MG63 (cell line): ENCODE data around the gene MLST8. TPM values are rescaled to one million over a fixed set of nuclear protein-coding genes. Genes with fewer than 3 reads are reported as not detected.

Source experiments
- DNase-seq: peaks from one replicate; pipeline ENCODE4 v3.0.0-alpha.2; 2020
- H3K27me3 ChIP-seq: fragments of 250-450 bp; sonication (Bioruptor Pico); 2 replicates; pipeline ENCODE4 v1.5.1; 2020; ENCODE audit warnings: mild to moderate bottlenecking, moderate library complexity
- H3K36me3 ChIP-seq: fragments of 250-450 bp; sonication (Bioruptor Pico); 2 replicates; pipeline ENCODE4 v1.5.1; 2020; ENCODE audit warnings: mild to moderate bottlenecking, moderate library complexity
- H3K4me3 ChIP-seq: fragments of 250-450 bp; sonication (Bioruptor Pico); 2 replicates; pipeline ENCODE4 v1.5.1; 2020; ENCODE audit warnings: mild to moderate bottlenecking, moderate library complexity
- H3K9me3 ChIP-seq: fragments of 250-450 bp; sonication (Bioruptor Pico); 2 replicates; pipeline ENCODE4 v1.5.1; 2020; ENCODE audit warnings: mild to moderate bottlenecking, moderate library complexity
- total RNA-seq: library from RNA; depleted of rRNA; stranded (reverse); fragments of >200 nt; shearing (Covaris generic); gene quantifications from 2 replicates; pipeline ENCODE4 v1.2.3, GENCODE V29; 2014; ENCODE audit warnings: low replicate concordance

Gene MLST8
- total RNA-seq, 1 experiment from 2014 or later: 42.6 TPM

DNA sequence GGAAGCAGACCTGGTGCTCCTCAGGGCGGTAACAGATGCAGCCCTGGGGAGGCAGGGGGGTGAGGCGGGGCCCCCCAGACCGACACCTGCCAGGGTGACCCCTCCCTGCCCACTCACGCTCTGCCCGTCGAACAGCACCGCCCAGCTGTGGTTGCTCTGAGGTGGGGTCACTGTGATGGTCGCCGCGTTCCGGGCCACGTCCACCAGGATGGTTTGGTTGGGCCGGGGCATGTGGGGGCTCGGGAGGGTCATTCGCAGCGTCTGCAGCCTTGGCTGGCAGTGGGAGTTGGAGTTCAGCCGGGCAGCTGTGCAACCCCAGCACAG, 4.7 kb downstream of the MLST8 start:
- peaks cover 62% of the 10 kb centered on the region for H3K36me3 ChIP-seq
- no peaks in the 10 kb centered on the region for H3K27me3 ChIP-seq
- no peaks in the 10 kb centered on the region for H3K9me3 ChIP-seq
- no peak for DNase-seq
- no peak overlapping the region for H3K4me3 ChIP-seq

GRCh38 chr16:2210386-2211365, 5.4 kb downstream of the MLST8 start, which contains the start of gene BRICD5:
Gene BRICD5, minus strand, starts transcription at chr16:2210863. Its CDS starts 30 bp downstream, at chr16:2210833.
- Histone ChIP-seq H3K27me3 (no peaks in the 10 kb centered on the region), H3K4me3 (no peak within 1 kb of the TSS), H3K9me3 (no peaks in the 10 kb centered on the region), H3K36me3 (peaks cover 62% of the 10 kb centered on the region)
- DNase-seq: peak; percentile 40

- no peaks in the 10 kb centered on the region for H3K27me3 ChIP-seq
- no peak overlapping the region for H3K4me3 ChIP-seq
- DNase-seq: no peak
- H3K9me3 ChIP-seq: no peaks in the 10 kb centered on the region
- H3K36me3 ChIP-seq: peaks cover 56% of the 10 kb centered on the region
Observed at GRCh38 chr16:2211923-2212347, 6.7 kb downstream of the MLST8 start.

- H3K27me3 ChIP-seq: no peaks in the 10 kb centered on the region
- no peaks in the 10 kb centered on the region for H3K9me3 ChIP-seq
- H3K36me3 ChIP-seq: peaks cover 49% of the 10 kb centered on the region
- DNase-seq: no peak
- peak overlapping the region; percentile 52 for H3K4me3 ChIP-seq
Observed at GRCh38 chr16:2212362-2213324, 7.4 kb downstream of the MLST8 start.

DNA sequence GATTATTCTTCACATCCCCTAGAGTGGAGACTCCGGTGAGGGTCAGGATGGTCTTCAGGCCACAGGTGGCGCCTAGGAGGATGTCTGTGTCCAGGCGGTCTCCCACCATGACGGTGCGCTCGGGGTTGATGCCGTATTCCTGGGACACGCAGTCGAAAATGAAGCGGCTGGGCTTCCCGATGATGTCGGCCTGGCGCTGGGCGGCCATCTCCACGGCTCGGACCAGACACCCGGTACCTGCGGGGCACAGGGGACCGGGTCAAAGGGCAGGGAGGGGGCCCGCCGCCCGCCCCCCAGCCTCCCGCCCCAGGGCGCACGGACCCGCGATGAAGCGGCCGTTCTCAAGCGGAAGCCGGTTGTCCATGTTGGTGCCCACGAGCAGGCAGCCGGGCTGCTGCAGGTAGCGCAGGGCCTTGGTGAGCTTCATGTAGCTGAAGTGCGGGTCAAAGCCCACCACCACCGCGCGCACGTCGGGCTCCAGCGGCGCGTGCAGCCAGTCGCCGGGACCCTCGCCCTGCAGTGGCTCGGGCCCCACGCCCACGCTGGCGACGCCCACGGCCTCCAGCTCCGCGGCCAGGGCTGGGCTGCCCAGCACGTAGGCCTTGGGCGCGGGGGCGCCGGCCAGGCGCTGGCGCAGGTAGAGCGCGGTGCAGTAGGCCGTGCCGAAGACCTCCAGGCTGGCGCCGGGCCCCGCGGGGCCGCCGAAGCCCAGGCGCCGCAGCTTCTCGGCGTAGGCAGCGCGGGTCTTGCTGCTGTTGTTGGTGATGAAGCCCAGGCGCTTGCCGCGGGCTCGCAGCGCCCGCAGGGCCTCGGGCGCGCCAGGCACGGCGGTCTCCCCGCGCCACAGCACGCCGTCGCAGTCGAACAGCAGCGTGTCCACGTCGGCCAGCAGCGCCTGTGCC, 8.8 kb downstream of the MLST8 start:
- no peaks in the 10 kb centered on the region for H3K27me3 ChIP-seq
- H3K36me3 ChIP-seq: peaks cover 35% of the 10 kb centered on the region
- no peaks in the 10 kb centered on the region for H3K9me3 ChIP-seq
- peak overlapping the region; percentile 52 for H3K4me3 ChIP-seq
- DNase-seq: no peak

DNA sequence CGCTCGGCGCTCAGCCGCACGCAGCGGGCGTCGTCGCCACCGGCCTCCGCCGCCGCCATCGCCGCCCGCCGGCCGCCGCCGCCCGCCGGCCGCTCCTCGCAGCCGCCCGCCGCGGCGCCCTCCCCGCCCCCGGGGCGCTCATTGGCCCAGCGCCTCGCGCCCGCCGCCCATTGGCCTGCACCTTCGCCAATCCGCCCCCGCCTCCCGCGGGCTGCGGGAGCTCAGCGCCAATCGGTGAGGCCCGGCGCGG, 9.4 kb downstream of the MLST8 start, which contains the start of gene PGP:
Gene PGP (minus strand): TSS at position 122 of the 250 bp plus-strand sequence. CDS start 63 bp downstream, at position 59.
- DNase-seq: no peak
- Histone ChIP-seq H3K36me3 (peaks cover 31% of the 10 kb centered on the region), H3K9me3 (no peaks in the 10 kb centered on the region), H3K4me3 (peak within 1 kb of the TSS; percentile 69), H3K27me3 (no peaks in the 10 kb centered on the region)

DNA sequence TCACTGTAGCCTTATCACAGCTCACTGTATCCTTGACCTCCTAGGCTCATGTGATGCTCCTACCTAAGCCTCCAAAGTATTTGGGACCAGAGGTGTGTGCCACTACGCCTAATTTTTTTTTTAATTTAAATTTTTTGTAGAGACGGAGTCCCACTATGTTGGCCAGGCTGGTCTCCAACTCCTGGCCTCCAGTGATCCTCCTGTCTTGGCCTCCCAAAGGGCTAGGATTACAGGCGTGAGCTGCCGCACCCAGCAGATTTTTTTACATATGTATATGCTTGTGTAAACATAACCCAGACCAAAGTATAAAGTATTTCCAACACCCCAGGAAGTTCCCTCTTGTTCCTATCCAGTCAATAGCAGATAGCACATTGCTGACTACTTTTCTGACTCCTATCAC, 11.1 kb downstream of the MLST8 start:
- Histone ChIP-seq H3K9me3 (no peaks in the 10 kb centered on the region), H3K27me3 (no peaks in the 10 kb centered on the region), H3K36me3 (peaks cover 24% of the 10 kb centered on the region), H3K4me3 (no peak overlapping the region)
- no peak for DNase-seq

DNA sequence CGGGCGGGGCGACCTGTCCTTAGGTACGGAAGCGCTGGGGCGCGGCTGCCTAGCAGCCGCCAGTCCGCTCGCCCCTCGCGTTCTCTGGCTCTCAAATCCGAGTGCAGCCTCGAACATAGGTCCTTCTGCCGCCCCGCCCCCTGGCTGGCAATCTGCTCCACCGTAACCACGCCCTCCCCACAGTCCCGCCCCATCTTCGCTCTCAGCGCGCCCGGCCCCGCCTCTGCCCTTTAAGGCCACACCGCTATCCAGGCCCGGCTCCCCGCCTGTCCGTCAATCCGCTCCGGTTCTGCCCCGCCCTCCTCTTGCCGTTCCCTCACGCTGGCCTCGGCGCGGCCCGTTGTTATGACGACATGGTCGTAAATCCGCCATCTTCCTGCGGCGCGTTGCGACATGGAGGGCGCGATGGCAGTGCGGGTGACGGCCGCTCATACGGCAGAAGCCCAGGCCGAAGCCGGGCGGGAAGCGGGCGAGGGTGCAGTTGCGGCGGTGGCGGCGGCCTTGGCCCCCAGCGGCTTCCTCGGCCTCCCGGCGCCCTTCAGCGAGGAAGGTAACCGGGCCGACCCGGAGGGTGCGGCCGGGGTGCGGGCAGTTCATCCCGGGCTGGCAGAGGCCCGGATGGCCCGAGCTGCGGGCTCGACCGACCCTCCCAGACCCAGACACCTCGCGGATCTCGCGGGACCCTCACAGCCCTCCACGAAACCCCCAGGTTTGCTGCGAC, 18.1 kb downstream of the MLST8 start, which contains the start of gene E4F1:
Gene E4F1 (plus strand): TSS at position 371 of the 721 bp plus-strand sequence. CDS start 23 bp downstream, at position 394.
- Histone ChIP-seq H3K4me3 (peak within 1 kb of the TSS; percentile 89), H3K36me3 (peaks cover 22% of the 10 kb centered on the region), H3K9me3 (no peaks in the 10 kb centered on the region), H3K27me3 (no peaks in the 10 kb centered on the region)
- peak; percentile 100 for DNase-seq

GRCh38 chr16:2223942-2224486, 18.8 kb downstream of the MLST8 start:
- Histone ChIP-seq H3K36me3 (peaks cover 28% of the 10 kb centered on the region), H3K27me3 (no peaks in the 10 kb centered on the region), H3K9me3 (no peaks in the 10 kb centered on the region), H3K4me3 (peak overlapping the region; percentile 89)
- DNase-seq: peak; percentile 66

GRCh38 chr16:2226245-2226793, 21.1 kb downstream of the MLST8 start:
- H3K9me3 ChIP-seq: no peaks in the 10 kb centered on the region
- H3K36me3 ChIP-seq: peaks cover 48% of the 10 kb centered on the region
- DNase-seq: peak; percentile 78
- no peaks in the 10 kb centered on the region for H3K27me3 ChIP-seq
- H3K4me3 ChIP-seq: no peak overlapping the region

- no peak for DNase-seq
- Histone ChIP-seq H3K27me3 (no peaks in the 10 kb centered on the region), H3K4me3 (no peak overlapping the region), H3K36me3 (peaks cover 54% of the 10 kb centered on the region), H3K9me3 (no peaks in the 10 kb centered on the region)
Observed at GRCh38 chr16:2226918-2227317, 21.7 kb downstream of the MLST8 start.

- H3K36me3 ChIP-seq: peaks cover 67% of the 10 kb centered on the region
- no peaks in the 10 kb centered on the region for H3K27me3 ChIP-seq
- no peaks in the 10 kb centered on the region for H3K9me3 ChIP-seq
- DNase-seq: no peak
- H3K4me3 ChIP-seq: no peak overlapping the region
Observed at GRCh38 chr16:2228161-2228824, 23.0 kb downstream of the MLST8 start.

DNA sequence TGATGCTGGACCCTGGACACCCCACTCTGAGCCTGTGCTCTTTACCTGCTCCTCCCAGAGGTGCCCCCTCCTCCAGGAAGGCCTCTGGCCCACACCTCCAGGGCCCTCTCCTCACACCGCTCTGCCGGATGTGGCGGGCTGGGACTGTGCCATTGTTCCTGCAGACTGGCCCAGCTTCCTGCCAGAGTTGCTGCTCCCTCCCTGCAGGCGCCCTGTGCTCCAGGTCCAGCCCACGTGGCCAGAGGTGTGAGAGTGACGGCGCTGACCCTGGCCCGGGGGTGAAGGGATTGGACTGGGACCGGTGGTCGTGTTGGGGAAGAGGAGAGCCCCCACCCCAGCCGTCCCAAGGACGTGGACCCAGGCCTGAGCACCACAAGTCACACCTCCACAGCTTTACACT, 23.8 kb downstream of the MLST8 start:
- H3K27me3 ChIP-seq: no peaks in the 10 kb centered on the region
- no peaks in the 10 kb centered on the region for H3K9me3 ChIP-seq
- peaks cover 73% of the 10 kb centered on the region for H3K36me3 ChIP-seq
- no peak for DNase-seq
- H3K4me3 ChIP-seq: no peak overlapping the region

GRCh38 chr16:2229632-2230250, 24.5 kb downstream of the MLST8 start:
- Histone ChIP-seq H3K9me3 (no peaks in the 10 kb centered on the region), H3K4me3 (no peak overlapping the region), H3K36me3 (peaks cover 78% of the 10 kb centered on the region), H3K27me3 (no peaks in the 10 kb centered on the region)
- no peak for DNase-seq
